ENCODE measurements around the gene RLF. TPM values are rescaled to one million over a fixed set of nuclear protein-coding genes. Genes with fewer than 3 reads are reported as not detected.

The RLF gene
- total and polyA plus RNA-seq, 2 donors from 2014 or later = 3.5 to 15.8 TPM

DNA sequence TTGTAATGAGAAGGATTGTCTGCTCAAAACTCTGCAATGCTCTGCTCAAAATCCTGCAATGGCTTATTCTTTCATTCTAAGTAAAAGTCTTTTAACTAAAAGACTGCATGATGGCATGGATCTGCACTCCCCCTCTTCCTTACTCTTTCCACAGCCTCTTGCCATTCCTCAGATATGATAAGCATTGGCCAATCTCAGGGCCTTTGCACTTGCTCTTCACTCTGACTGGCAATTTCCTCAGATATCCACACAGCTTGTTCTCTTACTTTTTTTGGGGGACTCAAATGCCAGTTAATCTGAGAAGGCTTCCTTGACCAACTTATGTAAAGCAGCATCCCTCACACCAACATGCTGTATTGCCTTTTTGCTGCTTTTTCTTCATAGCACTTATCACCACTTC is 94.0 kb downstream of the RLF start:
- Histone ChIP-seq H3K27ac (ENCODE audit: low read depth in 2 of 2, low read length in 2 of 2) (no peak overlapping the region), H3K4me1 (ENCODE audit: control insufficient read depth in 2 of 3, insufficient read depth in 2 of 3, low read depth in 1 of 3, low read length in 3 of 3) (peaks cover 0 to 6% (median 3%) of the 10 kb centered on the region in 3 donors), H3K4me3 (ENCODE audit: low read length in 3 of 3) (no peak overlapping the region), H3K36me3 (ENCODE audit: control insufficient read depth in 2 of 3, insufficient read depth in 3 of 3, low read length in 3 of 3) (no peaks in the 10 kb centered on the region), H3K27me3 (ENCODE audit: control insufficient read depth, insufficient read depth, low read length) (no peaks in the 10 kb centered on the region), H3K9me3 (ENCODE audit: control insufficient read depth in 2 of 3, insufficient read depth in 1 of 3, low read length in 3 of 3) (no peaks in the 10 kb centered on the region), H3K9ac (ENCODE audit: low read length in 3 of 3) (no peak overlapping the region)
- FAIRE-seq (no peak), DNase-seq (no peak)
- TF ChIP-seq, protein P1, sequence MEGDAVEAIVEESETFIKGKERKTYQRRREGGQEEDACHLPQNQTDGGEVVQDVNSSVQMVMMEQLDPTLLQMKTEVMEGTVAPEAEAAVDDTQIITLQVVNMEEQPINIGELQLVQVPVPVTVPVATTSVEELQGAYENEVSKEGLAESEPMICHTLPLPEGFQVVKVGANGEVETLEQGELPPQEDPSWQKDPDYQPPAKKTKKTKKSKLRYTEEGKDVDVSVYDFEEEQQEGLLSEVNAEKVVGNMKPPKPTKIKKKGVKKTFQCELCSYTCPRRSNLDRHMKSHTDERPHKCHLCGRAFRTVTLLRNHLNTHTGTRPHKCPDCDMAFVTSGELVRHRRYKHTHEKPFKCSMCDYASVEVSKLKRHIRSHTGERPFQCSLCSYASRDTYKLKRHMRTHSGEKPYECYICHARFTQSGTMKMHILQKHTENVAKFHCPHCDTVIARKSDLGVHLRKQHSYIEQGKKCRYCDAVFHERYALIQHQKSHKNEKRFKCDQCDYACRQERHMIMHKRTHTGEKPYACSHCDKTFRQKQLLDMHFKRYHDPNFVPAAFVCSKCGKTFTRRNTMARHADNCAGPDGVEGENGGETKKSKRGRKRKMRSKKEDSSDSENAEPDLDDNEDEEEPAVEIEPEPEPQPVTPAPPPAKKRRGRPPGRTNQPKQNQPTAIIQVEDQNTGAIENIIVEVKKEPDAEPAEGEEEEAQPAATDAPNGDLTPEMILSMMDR (IDR thresholded peaks at IDR 0.05; ENCODE audit: borderline replicate concordance, extremely low read depth, insufficient read depth) = no peak
- intact Hi-C loops (cut with DNase I) = no loop called here

DNA sequence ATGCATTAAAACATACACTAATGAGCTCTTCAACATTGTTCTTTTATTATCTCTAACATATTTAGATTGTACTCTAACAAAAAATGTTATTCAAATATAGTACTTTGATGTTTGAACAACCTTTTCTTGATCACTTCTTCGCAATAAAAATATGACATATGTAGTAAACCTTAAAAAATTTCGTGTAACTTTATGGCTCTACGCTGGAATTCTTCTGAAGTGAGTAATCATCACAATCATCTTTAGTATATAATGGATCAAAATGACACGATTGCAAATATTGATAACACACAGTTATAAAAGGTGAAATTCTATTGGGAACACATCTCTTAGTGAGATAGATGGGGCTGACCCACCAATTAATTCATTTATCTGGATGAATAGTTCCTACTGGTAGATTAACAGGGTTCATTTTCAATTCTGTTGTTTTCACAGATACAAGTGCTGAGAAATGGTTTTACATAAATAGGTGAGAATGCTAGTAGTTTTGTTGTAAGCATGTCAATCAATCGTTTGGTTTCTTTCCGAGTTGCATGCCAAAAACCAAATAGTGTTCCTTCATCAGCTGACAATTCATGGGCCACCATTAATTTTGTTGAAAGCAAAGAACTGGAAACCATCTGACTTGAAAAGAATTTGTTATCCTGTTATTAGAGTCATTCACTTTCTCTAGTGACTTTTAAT is 95.4 kb downstream of the RLF start:
- DNase-seq = peak in 2 of 5 donors; percentile 5 to 6

DNA sequence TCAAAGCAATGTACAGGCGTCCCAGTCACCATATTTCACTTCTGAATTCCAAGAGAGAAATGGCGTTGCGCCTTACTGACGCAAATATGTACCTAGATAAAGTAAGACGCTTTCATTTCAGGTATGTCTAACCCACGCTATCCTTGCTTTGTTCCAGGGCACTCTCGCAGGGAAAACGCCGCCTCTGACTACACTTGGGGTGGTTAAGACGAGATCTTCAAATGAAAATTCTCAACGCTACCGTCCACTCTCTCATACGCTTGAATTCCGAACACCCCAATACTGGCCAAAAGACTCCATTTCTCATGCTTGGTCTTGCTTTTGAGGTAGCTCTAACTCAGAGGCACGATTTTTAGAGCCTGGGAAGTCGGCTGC is 96.1 kb downstream of the RLF start:
- no peak for DNase-seq
- H3K4me1 ChIP-seq (ENCODE audit: control insufficient read depth in 2 of 3, insufficient read depth in 2 of 3, low read depth in 1 of 3, low read length in 3 of 3) = peaks cover 0 to 6% (median 3%) of the 10 kb centered on the region in 3 donors
- intact Hi-C loops (cut with DNase I) = no loop called here

More for the DNA sequence above, 95.4 kb downstream of the RLF start:
- FAIRE-seq = no peak
- Histone ChIP-seq H3K4me1 (ENCODE audit: control insufficient read depth in 2 of 3, insufficient read depth in 2 of 3, low read depth in 1 of 3, low read length in 3 of 3) (peaks cover 0 to 6% (median 3%) of the 10 kb centered on the region in 3 donors), H3K4me3 (ENCODE audit: low read length in 3 of 3) (peak overlapping the region; percentile 97), H3K9me3 (ENCODE audit: control insufficient read depth in 2 of 3, insufficient read depth in 1 of 3, low read length in 3 of 3) (no peaks in the 10 kb centered on the region), H3K27me3 (ENCODE audit: control insufficient read depth, insufficient read depth, low read length) (no peaks in the 10 kb centered on the region), H3K27ac (ENCODE audit: low read depth in 2 of 2, low read length in 2 of 2) (no peak overlapping the region), H3K36me3 (ENCODE audit: control insufficient read depth in 2 of 3, insufficient read depth in 3 of 3, low read length in 3 of 3) (peaks cover 0 to 8% (median 0%) of the 10 kb centered on the region in 3 donors), H3K9ac (ENCODE audit: low read length in 3 of 3) (peak overlapping the region in 2 of 3 donors; percentile 92 to 99)
- intact Hi-C loops (cut with DNase I) = no loop called here
- TF ChIP-seq, protein P1 (IDR thresholded peaks at IDR 0.05; ENCODE audit: borderline replicate concordance, extremely low read depth, insufficient read depth) = no peak

More for the DNA sequence above, 96.1 kb downstream of the RLF start:
- peaks cover 0 to 8% (median 0%) of the 10 kb centered on the region in 3 donors for H3K36me3 ChIP-seq (ENCODE audit: control insufficient read depth in 2 of 3, insufficient read depth in 3 of 3, low read length in 3 of 3)
- peak overlapping the region; percentile 85 to 99 (median 92) for H3K9ac ChIP-seq (ENCODE audit: low read length in 3 of 3)
- TF ChIP-seq, protein P1 (IDR thresholded peaks at IDR 0.05; ENCODE audit: borderline replicate concordance, extremely low read depth, insufficient read depth) = no peak
- FAIRE-seq = no peak
- H3K4me3 ChIP-seq (ENCODE audit: low read length in 3 of 3) = peak overlapping the region; percentile 97
- no peaks in the 10 kb centered on the region for H3K9me3 ChIP-seq (ENCODE audit: control insufficient read depth in 2 of 3, insufficient read depth in 1 of 3, low read length in 3 of 3)
- peak overlapping the region; percentile 97 to 98 for H3K27ac ChIP-seq (ENCODE audit: low read depth in 2 of 2, low read length in 2 of 2)
- no peaks in the 10 kb centered on the region for H3K27me3 ChIP-seq (ENCODE audit: control insufficient read depth, insufficient read depth, low read length)
